ENCODE measurements around the gene FCRL6.

GRCh38 chr1:159832309-159832708, 30.1 kb downstream of the FCRL6 start:
- TF ChIP-seq EZH2 (IDR thresholded peaks at IDR 0.05; ENCODE audit: borderline replicate concordance, low read depth, low read length, severe bottlenecking) = no peak
- TF ChIP-seq CTCF (IDR thresholded peaks at IDR 0.05; ENCODE audit: extremely low read depth in 1 of 2, insufficient read depth in 1 of 2, low read depth in 1 of 2, low read length in 2 of 2) = no peak
- TF ChIP-seq POLR2A (IDR thresholded peaks at IDR 0.05; ENCODE audit: low read depth, low read length) = no peak
- TF ChIP-seq POLR2AphosphoS5 (IDR thresholded peaks at IDR 0.05; ENCODE audit: insufficient read depth, low read depth, low read length) = no peak
